ENCODE data around the gene ABCA5.
"Not testable (repeated sequence)": the region's sequence is repeated elsewhere in the genome, so short reads cannot be mapped to it uniquely, and the experiment has no call there.

ABCA5 gene

GRCh38 chr17:69213059-69213813 lies 113.7 kb downstream of the ABCA5 start:
- no peak for DNase-seq (ENCODE audit: low read depth, low spot score)

- DNase-seq (ENCODE audit: low read depth, low spot score), result no peak
Measured at GRCh38 chr17:69208640-69209039, 118.3 kb downstream of the ABCA5 start.

GRCh38 chr17:69207151-69207550 lies 119.8 kb downstream of the ABCA5 start:
- DNase-seq (ENCODE audit: low read depth, low spot score), result no peak

GRCh38 chr17:69198238-69198637 lies 128.7 kb downstream of the ABCA5 start:
- DNase-seq (ENCODE audit: low read depth, low spot score), result no peak

- not testable (repeated sequence) for DNase-seq (ENCODE audit: low read depth, low spot score)
Measured at GRCh38 chr17:69196105-69196653, 130.8 kb downstream of the ABCA5 start.
